NCI-H82 treated with DMSO at 0.1 percent for 48 hours (cell line): ENCODE data around the gene NSL1.

Source experiments
- DNase-seq: peaks from one replicate; lab custom pipeline; 2025; ENCODE audit not compliant: unreplicated experiment; lab: John Stamatoyannopoulos, UW

Gene NSL1

GRCh38 chr1:212688341-212689047 lies 103.1 kb downstream of the NSL1 start:
- no peak for DNase-seq

- no peak for DNase-seq
Observed at GRCh38 chr1:212687811-212688210, 103.8 kb downstream of the NSL1 start.

GRCh38 chr1:212686591-212686990 lies 105.0 kb downstream of the NSL1 start:
- DNase-seq: no peak

GRCh38 chr1:212686069-212686468 lies 105.5 kb downstream of the NSL1 start:
- no peak for DNase-seq

- no peak for DNase-seq
Observed at GRCh38 chr1:212685429-212685828, 106.1 kb downstream of the NSL1 start.

GRCh38 chr1:212684521-212685090 lies 107.0 kb downstream of the NSL1 start:
- no peak for DNase-seq

- no peak for DNase-seq
Observed at GRCh38 chr1:212684076-212684475, 107.5 kb downstream of the NSL1 start.

- no peak for DNase-seq
Observed at GRCh38 chr1:212683357-212683722, 108.2 kb downstream of the NSL1 start.

GRCh38 chr1:212680680-212681389 lies 110.7 kb downstream of the NSL1 start:
- DNase-seq: no peak

GRCh38 chr1:212678456-212679410 lies 112.8 kb downstream of the NSL1 start:
- DNase-seq: no peak

- DNase-seq: peak; percentile 61
Observed at GRCh38 chr1:212677573-212677972, 114.0 kb downstream of the NSL1 start.

GRCh38 chr1:212677136-212677535 lies 114.4 kb downstream of the NSL1 start:
- peak; percentile 78 for DNase-seq
